ENCODE results near the gene BDH2. TPM values are rescaled to one million over a fixed set of nuclear protein-coding genes. Genes with fewer than 3 reads are reported as not detected.
A peak's percentile ranks its signal among the peaks of the same experiment; 100 is the strongest.

Gene BDH2
- total and polyA plus RNA-seq, 2 experiments from 2014 or later: 36.5 to 73.9 TPM

- no peak overlapping the region for H2AFZ ChIP-seq
- Mint-ChIP-seq H3K4me3 (no peak overlapping the region), H3K9me3 (no peaks in the 10 kb centered on the region), H3K4me1 (peaks cover 18% of the 10 kb centered on the region), H3K27ac (no peak overlapping the region), H3K27me3 (ENCODE audit: insufficient read depth, low read depth, poor library complexity) (peaks cover 13% of the 10 kb centered on the region), H3K36me3 (ENCODE audit: low read depth) (no peaks in the 10 kb centered on the region; the same call in 2 of the 3 replicates)
- DNase-seq (ENCODE audit: low spot score) (no peak), ATAC-seq (no peak)
- peaks cover 4% of the 10 kb centered on the region; the same call in 1 of the 2 replicates for H3K4me1 ChIP-seq (ENCODE audit: insufficient read depth)
- H3K79me2 ChIP-seq (replicated peaks; ENCODE audit: insufficient read depth): no peaks in the 10 kb centered on the region
- H3F3A ChIP-seq (replicated peaks; ENCODE audit: low read depth): no peaks in the 10 kb centered on the region
- TF ChIP-seq STAT1 (IDR thresholded peaks at IDR 0.05; ENCODE audit: unreplicated experiment) (no peak), JUNB (IDR thresholded peaks at IDR 0.05; ENCODE audit: unreplicated experiment) (no peak), POLR2AphosphoS5 (IDR thresholded peaks at IDR 0.05; ENCODE audit: low read depth) (no peak), NANOG (IDR thresholded peaks at IDR 0.05; ENCODE audit: borderline replicate concordance) (no peak), ZNF114 (CRISPR knock-in tag; IDR thresholded peaks at IDR 0.05) (no peak), CREB1 (CRISPR knock-in tag; IDR thresholded peaks at IDR 0.05; ENCODE audit: low read depth) (no peak)
- H3K27ac ChIP-seq (ENCODE audit: low read depth): no peak overlapping the region
- H3K4me3 ChIP-seq: peak overlapping the region; percentile 59; the same call in 1 of the 2 replicates
- peak overlapping the region; percentile 78; the same call in 1 of the 2 replicates for H3K4me2 ChIP-seq
- no peaks in the 10 kb centered on the region for H3K36me3 ChIP-seq (ENCODE audit: insufficient read depth)
- no peaks in the 10 kb centered on the region for H4K20me1 ChIP-seq (replicated peaks; ENCODE audit: insufficient read depth)
- H3K27me3 ChIP-seq (ENCODE audit: insufficient read depth): peaks cover 39% of the 10 kb centered on the region
- H3K9me2 ChIP-seq (ENCODE audit: insufficient read depth): no peaks in the 10 kb centered on the region
Observed at GRCh38 chr4:103074744-103075434, 24.7 kb downstream of the BDH2 start.

GRCh38 chr4:103073792-103074438, 25.7 kb downstream of the BDH2 start:
- Mint-ChIP-seq H3K4me3 (no peak overlapping the region), H3K36me3 (ENCODE audit: low read depth) (no peaks in the 10 kb centered on the region; the same call in 2 of the 3 replicates), H3K9me3 (no peaks in the 10 kb centered on the region), H3K27me3 (ENCODE audit: insufficient read depth, low read depth, poor library complexity) (peaks cover 13% of the 10 kb centered on the region), H3K27ac (no peak overlapping the region), H3K4me1 (peaks cover 18% of the 10 kb centered on the region)
- no peak for DNase-seq (ENCODE audit: low spot score)
- H3F3A ChIP-seq (replicated peaks; ENCODE audit: low read depth): no peaks in the 10 kb centered on the region
- no peaks in the 10 kb centered on the region for H3K9me2 ChIP-seq (ENCODE audit: insufficient read depth)
- ATAC-seq: no peak
- H3K4me1 ChIP-seq (ENCODE audit: insufficient read depth): peaks cover 4% of the 10 kb centered on the region; the same call in 1 of the 2 replicates
- H3K27me3 ChIP-seq (ENCODE audit: insufficient read depth): peaks cover 39% of the 10 kb centered on the region
- no peak overlapping the region for H3K4me2 ChIP-seq
- H3K4me3 ChIP-seq: no peak overlapping the region
- H2AFZ ChIP-seq: no peak overlapping the region
- no peaks in the 10 kb centered on the region for H4K20me1 ChIP-seq (replicated peaks; ENCODE audit: insufficient read depth)
- H3K79me2 ChIP-seq (replicated peaks; ENCODE audit: insufficient read depth): no peaks in the 10 kb centered on the region
- H3K36me3 ChIP-seq (ENCODE audit: insufficient read depth): no peaks in the 10 kb centered on the region
- no peak overlapping the region for H3K27ac ChIP-seq (ENCODE audit: low read depth)
- TF ChIP-seq JUNB (IDR thresholded peaks at IDR 0.05; ENCODE audit: unreplicated experiment): no peak
- no peak for TF ChIP-seq NANOG (IDR thresholded peaks at IDR 0.05; ENCODE audit: borderline replicate concordance)
- TF ChIP-seq EZH2 (IDR thresholded peaks at IDR 0.05; ENCODE audit: low read depth, unreplicated experiment): no peak
- TF ChIP-seq POLR2AphosphoS5 (IDR thresholded peaks at IDR 0.05; ENCODE audit: low read depth): no peak
- TF ChIP-seq STAT1 (IDR thresholded peaks at IDR 0.05; ENCODE audit: unreplicated experiment): no peak
- TF ChIP-seq REST (IDR thresholded peaks at IDR 0.05; ENCODE audit: unreplicated experiment): no peak
- no peak for TF ChIP-seq ZNF114 (CRISPR knock-in tag; IDR thresholded peaks at IDR 0.05)
- no peak for TF ChIP-seq ETS1 (IDR thresholded peaks at IDR 0.05)
- no peak for TF ChIP-seq ZNF331 (CRISPR knock-in tag; IDR thresholded peaks at IDR 0.05; ENCODE audit: low read depth)
- TF ChIP-seq CREB1 (CRISPR knock-in tag; IDR thresholded peaks at IDR 0.05; ENCODE audit: low read depth): no peak
- no peak for TF ChIP-seq EZH2phosphoT487 (IDR thresholded peaks at IDR 0.05; ENCODE audit: unreplicated experiment)
